Fibroblast of the aortic adventitia (primary cell): ENCODE data around the gene SRSF12. TPM values are rescaled to one million over a fixed set of nuclear protein-coding genes. Genes with fewer than 3 reads are reported as not detected.
"Not testable (repeated sequence)": the region's sequence is repeated elsewhere in the genome, so short reads cannot be mapped to it uniquely, and the experiment has no call there.

ENCODE experiments used
- DNase-seq: peaks from one replicate; pipeline ENCODE4 v3.0.0-alpha.2; 2010; ENCODE audit warnings: low read depth
- H3K4me3 ChIP-seq: 2 replicates; pipeline ENCODE4 v1.5.1; 2011; ENCODE audit warnings: low read depth, mild to moderate bottlenecking, control low read depth, low read length, moderate library complexity
- total RNA-seq: library from RNA; depleted of rRNA; stranded (reverse); fragments of >200 nt; gene quantifications from 2 replicates; pipeline ENCODE4 v1.2.3, GENCODE V29; 2012; ENCODE audit warnings: low replicate concordance
- TF ChIP-seq, protein P1 (sequence below): IDR thresholded peaks from 2 replicates; pipeline ENCODE4 v1.5.1; 2011; ENCODE audit warnings: mild to moderate bottlenecking, low read length, control low read depth, inconsistent platforms; ENCODE audit not compliant: insufficient read depth

The SRSF12 gene
- total RNA-seq, 1 donor = 0.09 TPM

DNA sequence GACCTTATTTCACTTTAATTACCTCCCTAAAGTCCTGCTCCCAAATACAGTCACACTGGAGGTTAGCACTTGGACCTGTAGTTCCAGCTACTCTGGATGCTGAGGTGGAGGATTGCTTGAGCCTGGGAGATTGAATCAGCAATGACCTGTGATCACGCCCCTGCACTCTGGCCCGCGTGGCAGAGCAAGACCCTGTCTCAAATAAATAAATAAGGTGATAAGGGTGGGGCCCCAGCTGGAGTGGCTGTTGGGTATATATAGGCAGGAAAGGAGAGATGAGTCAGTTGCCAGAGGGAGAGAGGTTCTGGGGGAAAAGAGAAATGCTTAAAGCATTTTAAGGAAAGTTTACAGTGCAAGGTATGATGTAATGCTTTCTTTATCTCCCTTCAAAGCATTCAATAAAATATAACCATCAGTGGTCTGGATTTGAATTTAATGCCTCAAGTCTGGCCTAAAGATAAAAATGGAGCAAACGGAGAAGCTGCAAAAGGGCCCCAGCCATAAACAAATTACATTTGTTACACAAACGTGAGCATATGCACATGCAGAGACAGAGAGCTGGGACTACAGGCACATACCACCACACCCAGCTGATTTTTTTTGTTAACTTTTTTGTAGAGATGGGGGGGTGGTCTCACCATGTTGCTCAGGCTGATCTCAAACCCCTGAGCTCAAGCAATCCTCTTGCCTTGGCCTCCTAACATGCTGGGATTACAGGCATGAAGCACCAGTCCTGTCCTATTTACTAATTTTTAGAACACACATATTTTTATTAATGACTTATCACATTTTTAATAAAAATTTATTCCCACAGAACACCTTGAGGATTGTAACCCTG lies 21.9 kb upstream of the SRSF12 start:
- TF ChIP-seq, protein P1, sequence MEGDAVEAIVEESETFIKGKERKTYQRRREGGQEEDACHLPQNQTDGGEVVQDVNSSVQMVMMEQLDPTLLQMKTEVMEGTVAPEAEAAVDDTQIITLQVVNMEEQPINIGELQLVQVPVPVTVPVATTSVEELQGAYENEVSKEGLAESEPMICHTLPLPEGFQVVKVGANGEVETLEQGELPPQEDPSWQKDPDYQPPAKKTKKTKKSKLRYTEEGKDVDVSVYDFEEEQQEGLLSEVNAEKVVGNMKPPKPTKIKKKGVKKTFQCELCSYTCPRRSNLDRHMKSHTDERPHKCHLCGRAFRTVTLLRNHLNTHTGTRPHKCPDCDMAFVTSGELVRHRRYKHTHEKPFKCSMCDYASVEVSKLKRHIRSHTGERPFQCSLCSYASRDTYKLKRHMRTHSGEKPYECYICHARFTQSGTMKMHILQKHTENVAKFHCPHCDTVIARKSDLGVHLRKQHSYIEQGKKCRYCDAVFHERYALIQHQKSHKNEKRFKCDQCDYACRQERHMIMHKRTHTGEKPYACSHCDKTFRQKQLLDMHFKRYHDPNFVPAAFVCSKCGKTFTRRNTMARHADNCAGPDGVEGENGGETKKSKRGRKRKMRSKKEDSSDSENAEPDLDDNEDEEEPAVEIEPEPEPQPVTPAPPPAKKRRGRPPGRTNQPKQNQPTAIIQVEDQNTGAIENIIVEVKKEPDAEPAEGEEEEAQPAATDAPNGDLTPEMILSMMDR = no peak
- peak; percentile 22 for DNase-seq
- H3K4me3 ChIP-seq = no peak overlapping the region

DNA sequence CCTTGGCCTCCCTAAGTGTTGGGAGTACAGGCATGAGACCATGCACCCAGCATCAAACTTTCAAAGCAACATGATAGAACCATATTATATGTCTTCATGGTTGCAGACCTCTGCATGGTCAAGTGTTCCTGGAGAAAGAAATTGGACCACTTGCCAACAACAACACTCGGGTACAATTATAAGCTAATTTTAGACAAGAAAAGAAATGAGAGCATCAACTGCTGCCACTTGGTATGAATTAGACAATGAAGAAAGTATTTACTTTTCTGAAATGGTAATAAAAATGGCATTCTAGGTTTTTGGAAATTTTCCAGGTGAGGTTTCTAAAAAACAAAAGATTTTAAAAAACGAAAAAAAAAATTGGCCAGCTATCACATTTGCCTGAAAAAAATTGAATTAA lies 20.3 kb upstream of the SRSF12 start:
- DNase-seq = no peak
- no peak overlapping the region for H3K4me3 ChIP-seq
- TF ChIP-seq, protein P1 = no peak

DNA sequence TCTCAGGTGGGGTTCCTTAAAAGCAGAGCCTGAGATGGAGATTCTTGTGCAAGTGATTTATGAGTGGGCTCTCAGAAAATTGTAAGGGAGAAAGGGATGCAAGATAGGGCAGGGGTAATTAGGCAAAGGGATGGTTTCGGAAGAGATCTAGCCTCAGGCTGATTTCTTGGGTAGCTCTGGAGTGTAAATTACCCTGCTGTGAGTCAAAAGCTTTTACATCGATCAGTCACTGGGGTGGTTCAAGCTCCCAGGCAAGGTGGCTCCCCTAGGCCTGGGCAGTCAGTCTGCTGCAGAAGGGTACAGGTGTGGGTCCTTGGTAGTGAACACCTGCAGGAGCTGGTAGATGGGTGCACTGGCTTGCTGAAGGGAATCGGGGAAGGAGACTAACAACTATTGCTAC lies 16.9 kb upstream of the SRSF12 start:
- no peak for DNase-seq
- TF ChIP-seq, protein P1 = no peak
- H3K4me3 ChIP-seq = no peak overlapping the region

DNA sequence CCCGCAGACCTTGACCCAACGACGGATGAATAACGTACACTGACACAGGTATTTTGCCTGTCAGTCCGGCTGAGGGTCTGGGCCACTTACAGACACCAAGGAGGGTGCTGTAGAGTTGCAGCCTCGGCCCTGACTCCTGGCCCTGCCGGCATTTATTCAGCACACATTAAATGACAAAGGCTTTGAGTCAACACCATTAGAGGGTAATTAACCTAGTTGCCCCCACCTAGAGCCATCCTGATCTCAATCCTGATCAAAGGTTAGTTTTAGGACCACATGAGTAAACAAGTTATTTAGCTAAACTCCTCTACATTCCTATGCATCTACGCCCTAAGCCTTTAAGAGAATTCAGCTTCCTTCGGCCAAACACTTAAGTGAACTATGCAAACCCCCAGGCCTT lies 16.1 kb upstream of the SRSF12 start:
- no peak for DNase-seq
- TF ChIP-seq, protein P1 = no peak

DNA sequence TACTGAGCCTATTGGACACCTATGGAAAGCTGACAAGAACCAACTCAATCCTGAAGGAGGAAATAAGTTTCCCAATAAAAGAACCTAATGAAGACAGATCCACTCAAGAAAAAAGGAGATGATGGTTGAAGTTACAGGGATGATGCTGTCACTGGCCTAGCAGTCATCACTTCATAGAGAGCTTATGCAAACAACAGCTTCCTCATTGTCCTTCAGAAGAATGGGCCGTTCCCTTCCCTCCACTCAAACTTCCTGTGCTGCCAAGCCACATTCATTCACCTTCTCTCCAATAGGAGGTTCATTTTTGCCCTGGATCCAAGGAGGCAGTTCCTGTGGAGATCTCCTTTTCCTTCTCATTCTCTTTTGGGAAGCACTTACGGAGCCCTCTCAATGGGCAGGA lies 14.2 kb upstream of the SRSF12 start:
- TF ChIP-seq, protein P1 = no peak
- no peak overlapping the region for H3K4me3 ChIP-seq
- DNase-seq = no peak

More for the DNA sequence above, 16.1 kb upstream of the SRSF12 start:
- H3K4me3 ChIP-seq = no peak overlapping the region

DNA sequence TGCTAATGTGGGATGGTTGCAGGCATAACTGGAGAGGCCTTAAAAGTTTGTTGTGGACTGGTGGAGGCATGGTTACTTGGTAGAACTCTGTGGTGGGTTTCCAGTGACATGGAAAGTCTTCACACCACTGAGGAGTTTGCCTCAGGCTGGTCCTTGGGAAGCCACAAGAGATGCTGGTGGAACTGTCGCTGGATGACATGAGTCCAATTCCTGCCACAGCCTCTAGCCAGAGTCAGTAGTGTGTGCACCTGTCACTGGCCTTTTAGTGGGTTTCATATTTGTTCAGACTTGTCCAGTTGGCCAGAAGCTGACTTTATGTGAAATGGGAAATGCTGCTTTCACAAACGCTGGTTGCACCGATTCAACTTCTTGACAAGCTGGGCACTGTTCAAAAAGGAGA lies 13.7 kb upstream of the SRSF12 start:
- TF ChIP-seq, protein P1 = no peak
- DNase-seq = no peak
- no peak overlapping the region for H3K4me3 ChIP-seq

DNA sequence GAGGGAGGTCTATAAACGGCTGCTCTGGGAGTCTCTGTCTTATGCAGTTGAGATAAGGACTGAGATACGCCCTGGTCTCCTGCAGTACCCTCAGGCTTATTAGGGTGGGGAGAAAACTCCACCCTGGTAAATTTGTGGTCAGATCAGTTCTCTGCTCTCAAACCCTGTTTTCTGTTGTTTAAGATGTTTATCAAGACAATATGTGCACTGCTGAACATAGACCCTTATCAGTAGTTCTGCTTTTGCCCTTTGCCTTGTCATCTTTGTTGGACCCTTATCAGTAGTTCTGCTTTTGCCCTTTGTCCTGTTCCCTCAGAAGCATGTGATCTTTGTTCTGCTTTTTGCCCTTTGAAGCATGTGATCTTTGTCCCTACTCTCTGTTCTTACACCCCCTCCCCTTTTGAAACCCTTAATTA lies 10.4 kb upstream of the SRSF12 start:
- DNase-seq, H3K4me3 ChIP-seq: not testable (repeated sequence)
